ENCODE results near the gene NUDT8. TPM values are rescaled to one million over a fixed set of nuclear protein-coding genes. Genes with fewer than 3 reads are reported as not detected.

The NUDT8 gene
- total and polyA plus RNA-seq, 10 of the 15 experiments (the other 5 are each of a cell fraction or from before 2014, with no cell fraction given) = 0.32 to 18.2 (median 9.8) TPM

DNA sequence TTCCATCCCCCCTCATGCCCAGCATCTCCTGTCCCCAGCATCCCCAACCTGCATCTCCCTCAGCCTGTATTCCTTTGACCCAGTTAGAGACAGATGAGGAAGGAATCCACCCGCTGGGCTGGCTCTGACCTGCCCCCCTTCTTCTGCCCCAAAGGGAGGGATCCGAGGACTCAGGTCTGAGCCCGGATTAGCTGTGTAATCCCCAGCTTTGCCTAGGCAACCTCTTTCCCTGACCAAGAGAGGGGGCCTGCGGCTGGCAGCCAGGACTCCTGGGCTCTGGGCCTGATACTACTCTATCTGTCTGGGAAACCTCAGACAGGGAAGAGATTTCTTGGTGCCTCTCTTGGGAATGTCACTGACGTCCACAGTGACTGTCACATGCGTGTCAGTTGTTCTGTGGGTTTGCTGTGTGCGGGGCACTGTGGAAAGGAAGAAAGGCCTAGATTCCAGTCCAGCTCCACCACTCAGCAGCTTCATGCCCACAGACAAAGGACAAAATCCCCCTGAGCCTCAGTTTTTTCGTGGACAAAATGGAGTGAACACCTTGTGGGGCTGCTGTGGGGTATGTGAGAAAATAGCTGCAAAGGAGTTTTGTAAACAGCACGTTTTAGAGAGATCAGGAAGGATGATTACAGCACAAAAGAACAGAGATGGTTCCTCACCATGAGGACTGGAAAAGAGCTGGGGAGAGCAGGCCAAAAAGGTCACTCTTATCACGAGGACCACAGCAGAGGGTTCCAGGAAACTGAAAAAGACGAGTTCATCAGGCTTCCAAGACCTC is 24.3 kb downstream of the NUDT8 start:
- peaks cover 22% of the 10 kb centered on the region for H3K4me1 ChIP-seq (ENCODE audit: control insufficient read depth, insufficient read depth, low read length)
- H3K9ac ChIP-seq (ENCODE audit: control insufficient read depth, insufficient read depth, low read length) = no peak overlapping the region
- ATAC-seq (no peak), DNase-seq (ENCODE audit: low read depth, low spot score) (no peak), FAIRE-seq (no peak)
- no peak overlapping the region for H2AFZ ChIP-seq (ENCODE audit: control insufficient read depth, low read depth, low read length)
- no peaks in the 10 kb centered on the region for H4K20me1 ChIP-seq (ENCODE audit: control insufficient read depth, insufficient read depth)
- TF ChIP-seq, protein P1, sequence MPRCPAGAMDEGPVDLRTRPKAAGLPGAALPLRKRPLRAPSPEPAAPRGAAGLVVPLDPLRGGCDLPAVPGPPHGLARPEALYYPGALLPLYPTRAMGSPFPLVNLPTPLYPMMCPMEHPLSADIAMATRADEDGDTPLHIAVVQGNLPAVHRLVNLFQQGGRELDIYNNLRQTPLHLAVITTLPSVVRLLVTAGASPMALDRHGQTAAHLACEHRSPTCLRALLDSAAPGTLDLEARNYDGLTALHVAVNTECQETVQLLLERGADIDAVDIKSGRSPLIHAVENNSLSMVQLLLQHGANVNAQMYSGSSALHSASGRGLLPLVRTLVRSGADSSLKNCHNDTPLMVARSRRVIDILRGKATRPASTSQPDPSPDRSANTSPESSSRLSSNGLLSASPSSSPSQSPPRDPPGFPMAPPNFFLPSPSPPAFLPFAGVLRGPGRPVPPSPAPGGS (IDR thresholded peaks at IDR 0.05; ENCODE audit: borderline replicate concordance, insufficient read depth, low read depth, low read length, poor library complexity, severe bottlenecking) = no peak
- no peak for TF ChIP-seq LARP7 (IDR thresholded peaks at IDR 0.05)
- TF ChIP-seq, protein P2, sequence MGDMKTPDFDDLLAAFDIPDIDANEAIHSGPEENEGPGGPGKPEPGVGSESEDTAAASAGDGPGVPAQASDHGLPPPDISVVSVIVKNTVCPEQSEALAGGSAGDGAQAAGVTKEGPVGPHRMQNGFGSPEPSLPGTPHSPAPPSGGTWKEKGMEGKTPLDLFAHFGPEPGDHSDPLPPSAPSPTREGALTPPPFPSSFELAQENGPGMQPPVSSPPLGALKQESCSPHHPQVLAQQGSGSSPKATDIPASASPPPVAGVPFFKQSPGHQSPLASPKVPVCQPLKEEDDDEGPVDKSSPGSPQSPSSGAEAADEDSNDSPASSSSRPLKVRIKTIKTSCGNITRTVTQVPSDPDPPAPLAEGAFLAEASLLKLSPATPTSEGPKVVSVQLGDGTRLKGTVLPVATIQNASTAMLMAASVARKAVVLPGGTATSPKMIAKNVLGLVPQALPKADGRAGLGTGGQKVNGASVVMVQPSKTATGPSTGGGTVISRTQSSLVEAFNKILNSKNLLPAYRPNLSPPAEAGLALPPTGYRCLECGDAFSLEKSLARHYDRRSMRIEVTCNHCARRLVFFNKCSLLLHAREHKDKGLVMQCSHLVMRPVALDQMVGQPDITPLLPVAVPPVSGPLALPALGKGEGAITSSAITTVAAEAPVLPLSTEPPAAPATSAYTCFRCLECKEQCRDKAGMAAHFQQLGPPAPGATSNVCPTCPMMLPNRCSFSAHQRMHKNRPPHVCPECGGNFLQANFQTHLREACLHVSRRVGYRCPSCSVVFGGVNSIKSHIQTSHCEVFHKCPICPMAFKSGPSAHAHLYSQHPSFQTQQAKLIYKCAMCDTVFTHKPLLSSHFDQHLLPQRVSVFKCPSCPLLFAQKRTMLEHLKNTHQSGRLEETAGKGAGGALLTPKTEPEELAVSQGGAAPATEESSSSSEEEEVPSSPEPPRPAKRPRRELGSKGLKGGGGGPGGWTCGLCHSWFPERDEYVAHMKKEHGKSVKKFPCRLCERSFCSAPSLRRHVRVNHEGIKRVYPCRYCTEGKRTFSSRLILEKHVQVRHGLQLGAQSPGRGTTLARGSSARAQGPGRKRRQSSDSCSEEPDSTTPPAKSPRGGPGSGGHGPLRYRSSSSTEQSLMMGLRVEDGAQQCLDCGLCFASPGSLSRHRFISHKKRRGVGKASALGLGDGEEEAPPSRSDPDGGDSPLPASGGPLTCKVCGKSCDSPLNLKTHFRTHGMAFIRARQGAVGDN (IDR thresholded peaks at IDR 0.05) = no peak
- TF ChIP-seq MYB (IDR thresholded peaks at IDR 0.05; ENCODE audit: borderline replicate concordance, low read depth, low read length) = no peak
- no peak for TF ChIP-seq NR2F1 (conservative IDR thresholded peaks at IDR 0.05)
- TF ChIP-seq CEBPB (IDR thresholded peaks at IDR 0.05; ENCODE audit: borderline replicate concordance in 1 of 2, low read depth in 2 of 2, low read length in 2 of 2) = no peak
- no peak for TF ChIP-seq SMAD5 (IDR thresholded peaks at IDR 0.05; ENCODE audit: low read depth)
- TF ChIP-seq KDM1A (IDR thresholded peaks at IDR 0.05; ENCODE audit: borderline replicate concordance) = no peak
- no peak for TF ChIP-seq CHD4 (IDR thresholded peaks at IDR 0.05)
- no peak for TF ChIP-seq RAD21 (IDR thresholded peaks at IDR 0.05; ENCODE audit: insufficient read depth, low read depth, low read length)
- TF ChIP-seq RAD51 (IDR thresholded peaks at IDR 0.05) = no peak
- no peak for TF ChIP-seq KLF5 (IDR thresholded peaks at IDR 0.05; ENCODE audit: partially characterized antibody)
- TF ChIP-seq, protein P3, sequence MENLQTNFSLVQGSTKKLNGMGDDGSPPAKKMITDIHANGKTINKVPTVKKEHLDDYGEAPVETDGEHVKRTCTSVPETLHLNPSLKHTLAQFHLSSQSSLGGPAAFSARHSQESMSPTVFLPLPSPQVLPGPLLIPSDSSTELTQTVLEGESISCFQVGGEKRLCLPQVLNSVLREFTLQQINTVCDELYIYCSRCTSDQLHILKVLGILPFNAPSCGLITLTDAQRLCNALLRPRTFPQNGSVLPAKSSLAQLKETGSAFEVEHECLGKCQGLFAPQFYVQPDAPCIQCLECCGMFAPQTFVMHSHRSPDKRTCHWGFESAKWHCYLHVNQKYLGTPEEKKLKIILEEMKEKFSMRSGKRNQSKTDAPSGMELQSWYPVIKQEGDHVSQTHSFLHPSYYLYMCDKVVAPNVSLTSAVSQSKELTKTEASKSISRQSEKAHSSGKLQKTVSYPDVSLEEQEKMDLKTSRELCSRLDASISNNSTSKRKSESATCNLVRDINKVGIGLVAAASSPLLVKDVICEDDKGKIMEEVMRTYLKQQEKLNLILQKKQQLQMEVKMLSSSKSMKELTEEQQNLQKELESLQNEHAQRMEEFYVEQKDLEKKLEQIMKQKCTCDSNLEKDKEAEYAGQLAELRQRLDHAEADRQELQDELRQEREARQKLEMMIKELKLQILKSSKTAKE (IDR thresholded peaks at IDR 0.05; ENCODE audit: low read depth, poor library complexity, severe bottlenecking) = no peak
- TF ChIP-seq ZBED1 (IDR thresholded peaks at IDR 0.05; ENCODE audit: borderline replicate concordance) = no peak
- no peak for TF ChIP-seq ZNF217 (IDR thresholded peaks at IDR 0.05)
- in situ Hi-C loops (cut with MboI) = no loop called here
- H3K27me3 ChIP-seq (replicated peaks in 1 of 2; ENCODE audit: control insufficient read depth in 2 of 2, insufficient read depth in 2 of 2, low read length in 1 of 2) = no peaks in the 10 kb centered on the region
- H3K4me3 ChIP-seq = no peak overlapping the region
- no TSS peak for BruUV-seq (replicated peaks)
- H3K9me3 ChIP-seq (replicated peaks; ENCODE audit: control insufficient read depth, insufficient read depth, low read length) = no peaks in the 10 kb centered on the region
- intact Hi-C loops (cut with micrococcal nuclease; ENCODE audit: unreplicated experiment) = loop anchor here (2.0 kb wide), 1 partner anchor 17 kb away; no protein-coding TSS in a partner anchor
- RAD21 ChIA-PET (ENCODE audit: unreplicated experiment) = interaction anchor here (1.2 kb wide), 1 partner anchor 20 kb away, joined by 4 read pairs; no protein-coding TSS in a partner anchor
- SMC1A ChIA-PET (ENCODE audit: uncharacterized antibody, unreplicated experiment) = interaction anchor here (1.4 kb wide), 1 partner anchor 9 kb away, joined by 4 read pairs; no protein-coding TSS in a partner anchor
- POLR2A ChIA-PET = interaction anchor here (1.0 kb wide), 1 partner anchor 14 kb away, joined by 4 read pairs; no protein-coding TSS in a partner anchor
- peaks cover 2 to 6% of the 10 kb centered on the region in 2 experiments; a peak in 2 of 4 replicates for H3K36me3 ChIP-seq (ENCODE audit: control insufficient read depth in 2 of 2, insufficient read depth in 2 of 2, low read length in 1 of 2)
- CTCF ChIA-PET = interaction anchor here (1.1 to 1.5 kb wide), 2 partner anchors 23 to 234 kb away, joined by 3 to 7 read pairs; partner anchors contain the start of gene GSTP1
- peaks cover 16% of the 10 kb centered on the region for H3K79me2 ChIP-seq (ENCODE audit: control insufficient read depth, insufficient read depth, low read length)
- no peak overlapping the region for H3K27ac ChIP-seq (ENCODE audit: control insufficient read depth, insufficient read depth)
- H3K4me2 ChIP-seq (ENCODE audit: control insufficient read depth, insufficient read depth) = no peak overlapping the region
- WGBS (ENCODE audit: insufficient coverage, insufficient replicate concordance, low lambda C conversion rate, missing lambda C conversion rate) = 48% methylated on average over 8 of the region's 11 CpGs
